DMS 273 treated with DMSO at 0.1 percent for 48 hours (cell line): ENCODE data around the gene DRC1.
A peak's percentile ranks its signal among the peaks of the same experiment; 100 is the strongest.

Experiments used
- DNase-seq: peaks from one replicate; lab custom pipeline; 2025; lab: John Stamatoyannopoulos, UW

Gene DRC1

GRCh38 chr2:26399771-26400376 is 1.8 kb upstream of the DRC1 start:
- no peak for DNase-seq

- DNase-seq = no peak
Observed at GRCh38 chr2:26400723-26401122, 997 bp upstream of the DRC1 start.

- no peak for DNase-seq
Observed at GRCh38 chr2:26407526-26407925, 5.8 kb downstream of the DRC1 start.

GRCh38 chr2:26409785-26410184 is 8.1 kb downstream of the DRC1 start:
- no peak for DNase-seq

- DNase-seq = no peak
Observed at GRCh38 chr2:26410764-26411243, 9.1 kb downstream of the DRC1 start.

GRCh38 chr2:26411419-26411818 is 9.7 kb downstream of the DRC1 start:
- no peak for DNase-seq

GRCh38 chr2:26412091-26412673 is 10.5 kb downstream of the DRC1 start:
- no peak for DNase-seq

GRCh38 chr2:26414311-26414710 is 12.6 kb downstream of the DRC1 start:
- DNase-seq = peak; percentile 69

GRCh38 chr2:26421961-26422360 is 20.2 kb downstream of the DRC1 start:
- DNase-seq = no peak

GRCh38 chr2:26422947-26423629 is 21.4 kb downstream of the DRC1 start:
- no peak for DNase-seq

- no peak for DNase-seq
Observed at GRCh38 chr2:26423750-26424149, 22.0 kb downstream of the DRC1 start.

- DNase-seq = no peak
Observed at GRCh38 chr2:26424221-26424620, 22.5 kb downstream of the DRC1 start.

- no peak for DNase-seq
Observed at GRCh38 chr2:26428846-26429245, 27.1 kb downstream of the DRC1 start.

GRCh38 chr2:26429779-26430578 is 28.3 kb downstream of the DRC1 start:
- peak; percentile 11 for DNase-seq

GRCh38 chr2:26430826-26431225 is 29.1 kb downstream of the DRC1 start:
- DNase-seq = no peak

- no peak for DNase-seq
Observed at GRCh38 chr2:26432363-26432762, 30.6 kb downstream of the DRC1 start.

- DNase-seq = no peak
Observed at GRCh38 chr2:26432859-26433258, 31.1 kb downstream of the DRC1 start.

- no peak for DNase-seq
Observed at GRCh38 chr2:26435106-26435505, 33.4 kb downstream of the DRC1 start.

GRCh38 chr2:26438526-26438925 is 36.8 kb downstream of the DRC1 start:
- DNase-seq = no peak

- DNase-seq = no peak
Observed at GRCh38 chr2:26438926-26439325, 37.2 kb downstream of the DRC1 start.

- DNase-seq = no peak
Observed at GRCh38 chr2:26442301-26442700, 40.6 kb downstream of the DRC1 start.

- no peak for DNase-seq
Observed at GRCh38 chr2:26442707-26443106, 41.0 kb downstream of the DRC1 start.

- DNase-seq = no peak
Observed at GRCh38 chr2:26444236-26444635, 42.5 kb downstream of the DRC1 start.
